GM21390 (cell line): ENCODE measurements around the gene EXOC3L2.
"Not testable (repeated sequence)": the region's sequence is repeated elsewhere in the genome, so short reads cannot be mapped to it uniquely, and the experiment has no call there.

Experiments
- ATAC-seq: cut with Tn5 transposase; IDR thresholded peaks from one replicate; pipeline ENCODE4 v1.9.1; 2021; ENCODE audit not compliant: unreplicated experiment

Gene EXOC3L2

DNA sequence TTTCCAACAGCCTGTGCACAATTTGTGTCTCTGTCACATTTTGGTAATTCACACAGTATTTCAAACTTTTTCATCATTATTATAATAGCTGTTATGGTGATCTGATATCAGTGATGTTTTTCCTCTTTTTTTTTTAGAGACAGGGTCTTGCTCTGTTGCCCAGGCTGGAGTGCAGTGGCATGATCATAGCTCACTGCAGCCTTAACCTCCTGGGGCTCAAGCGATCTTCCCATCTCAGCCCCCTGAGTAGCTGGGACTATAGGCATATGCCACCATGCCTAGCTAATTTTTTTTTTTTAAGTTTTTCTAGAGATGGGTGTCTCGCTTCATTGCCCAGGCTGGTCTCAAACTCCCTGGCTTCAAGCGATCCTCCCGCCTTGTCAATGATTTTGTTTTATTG is 11.6 kb upstream of the EXOC3L2 start:
- no peak for ATAC-seq

DNA sequence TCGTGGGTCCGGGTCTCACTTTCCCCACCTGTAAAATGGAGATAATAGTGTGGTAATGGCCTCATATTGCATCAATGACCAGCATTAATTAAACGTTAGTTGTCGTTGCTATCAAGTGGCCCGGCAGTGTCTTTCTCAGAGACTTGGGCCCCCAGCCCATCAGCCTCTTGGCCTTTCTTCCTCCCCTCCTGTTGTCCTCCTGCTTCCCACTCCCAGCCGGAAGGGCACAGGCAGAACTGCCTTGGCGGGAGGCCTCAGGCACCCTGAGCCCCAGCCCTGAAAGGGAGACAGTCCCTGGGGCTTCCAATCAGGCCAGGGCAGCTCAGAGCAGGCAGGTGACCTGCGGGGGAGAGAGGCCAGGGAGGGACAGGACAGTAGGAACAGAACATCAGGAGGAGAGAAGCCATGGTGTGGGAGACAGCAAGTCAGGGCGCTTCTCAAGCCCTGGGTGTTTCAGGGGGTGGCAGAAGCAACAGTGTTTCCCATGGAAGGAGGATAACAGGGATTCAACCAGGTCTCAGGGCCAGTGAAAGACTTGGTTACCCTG is 10.5 kb upstream of the EXOC3L2 start:
- ATAC-seq: no peak

DNA sequence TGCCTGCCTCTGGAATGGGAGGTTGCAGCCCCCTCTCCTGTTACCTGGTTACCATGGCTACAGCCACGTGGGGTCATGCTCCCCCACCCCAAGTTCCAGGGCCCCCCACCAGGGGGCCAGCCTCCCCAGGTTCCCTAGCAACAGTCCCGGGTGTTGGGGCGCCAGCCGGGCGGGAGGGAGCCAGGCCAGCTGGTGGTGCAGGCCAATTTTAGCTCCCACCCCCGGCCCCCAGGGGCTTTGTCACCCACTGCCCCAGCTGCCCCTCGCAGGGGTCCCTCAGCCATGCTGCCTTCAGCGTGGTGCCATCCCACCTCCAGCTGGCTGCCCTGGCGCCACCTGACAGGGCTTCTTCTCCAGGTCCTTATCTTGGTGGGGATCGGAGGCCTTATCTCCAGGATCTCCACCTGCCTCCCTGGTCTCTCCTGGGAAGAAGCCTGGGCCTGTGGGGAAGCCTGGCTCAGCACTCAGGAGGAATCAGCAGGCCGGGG is 8.9 kb upstream of the EXOC3L2 start:
- no peak for ATAC-seq

DNA sequence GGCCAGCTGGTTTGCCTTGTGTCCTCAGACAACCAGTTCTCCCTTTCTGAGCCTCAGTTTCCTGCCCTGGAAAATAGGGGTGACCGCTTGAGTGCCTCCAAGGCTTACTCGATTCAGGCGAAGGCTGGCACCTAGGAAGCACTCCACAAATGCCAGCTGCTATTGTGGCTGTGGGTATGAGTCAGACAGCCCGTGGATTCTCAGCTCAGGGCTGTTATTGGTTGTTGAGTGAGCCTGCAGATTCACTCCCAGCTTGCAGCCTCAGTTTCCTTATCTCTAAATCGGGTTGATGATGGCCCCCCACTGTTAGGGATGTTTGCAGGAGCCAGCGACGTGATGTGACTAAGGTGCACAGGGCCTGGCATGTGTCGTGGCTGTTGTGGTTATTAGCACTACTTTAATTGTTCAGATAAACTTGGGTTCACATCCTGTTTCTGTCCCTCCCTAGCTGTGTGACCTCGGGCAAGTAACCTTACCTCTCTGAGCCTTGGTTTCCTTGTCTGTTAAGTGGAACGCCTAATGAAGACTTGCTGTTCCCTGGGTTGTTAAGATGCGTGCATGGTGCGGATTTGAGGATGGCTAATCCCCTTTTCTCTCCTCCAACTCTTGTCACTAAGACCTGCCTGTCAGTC is 8.3 kb upstream of the EXOC3L2 start:
- no peak for ATAC-seq

DNA sequence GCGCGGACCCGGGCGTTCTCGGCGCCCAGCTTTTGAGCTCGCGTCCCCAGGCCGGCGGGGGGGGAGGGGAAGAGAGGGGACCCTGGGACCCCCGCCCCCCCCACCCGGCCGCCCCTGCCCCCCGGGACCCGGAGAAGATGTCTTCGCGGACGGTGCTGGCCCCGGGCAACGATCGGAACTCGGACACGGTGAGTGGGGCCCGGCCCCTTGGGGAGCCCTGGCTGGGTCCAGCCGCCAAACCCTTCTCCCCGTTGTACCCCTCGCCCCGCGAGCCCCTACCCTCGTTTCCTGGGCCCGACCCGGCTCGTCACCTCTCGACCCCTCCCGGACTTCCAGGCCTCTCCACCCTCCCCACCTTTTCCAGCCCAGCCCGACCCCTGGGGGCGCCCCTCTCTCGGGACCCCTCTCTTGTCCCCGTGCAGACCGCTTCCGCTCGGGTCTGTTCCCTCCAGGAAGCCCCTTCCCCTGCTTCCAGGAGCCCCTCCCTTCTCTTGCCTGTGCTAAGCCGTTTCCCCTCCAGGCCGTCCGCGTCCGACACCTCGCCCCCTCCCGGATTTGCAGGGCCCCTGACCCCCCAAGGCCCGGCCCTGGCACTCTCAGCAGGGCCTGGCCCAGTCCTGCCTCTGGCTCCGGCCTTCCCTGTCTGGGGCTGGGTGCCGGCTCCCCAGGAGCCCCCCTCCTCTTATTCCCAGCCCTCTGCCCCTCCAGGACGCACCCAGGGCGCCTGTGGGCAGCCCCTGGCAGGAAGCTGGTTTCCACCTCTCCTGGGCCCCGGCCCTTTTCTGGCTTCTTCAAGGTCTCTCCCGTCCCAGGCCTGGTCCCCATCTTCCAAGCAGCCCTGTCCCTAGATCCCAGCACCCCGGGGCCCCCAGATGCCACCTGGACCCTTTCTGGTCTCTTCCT is 6.5 kb upstream of the EXOC3L2 start:
- ATAC-seq: no peak

DNA sequence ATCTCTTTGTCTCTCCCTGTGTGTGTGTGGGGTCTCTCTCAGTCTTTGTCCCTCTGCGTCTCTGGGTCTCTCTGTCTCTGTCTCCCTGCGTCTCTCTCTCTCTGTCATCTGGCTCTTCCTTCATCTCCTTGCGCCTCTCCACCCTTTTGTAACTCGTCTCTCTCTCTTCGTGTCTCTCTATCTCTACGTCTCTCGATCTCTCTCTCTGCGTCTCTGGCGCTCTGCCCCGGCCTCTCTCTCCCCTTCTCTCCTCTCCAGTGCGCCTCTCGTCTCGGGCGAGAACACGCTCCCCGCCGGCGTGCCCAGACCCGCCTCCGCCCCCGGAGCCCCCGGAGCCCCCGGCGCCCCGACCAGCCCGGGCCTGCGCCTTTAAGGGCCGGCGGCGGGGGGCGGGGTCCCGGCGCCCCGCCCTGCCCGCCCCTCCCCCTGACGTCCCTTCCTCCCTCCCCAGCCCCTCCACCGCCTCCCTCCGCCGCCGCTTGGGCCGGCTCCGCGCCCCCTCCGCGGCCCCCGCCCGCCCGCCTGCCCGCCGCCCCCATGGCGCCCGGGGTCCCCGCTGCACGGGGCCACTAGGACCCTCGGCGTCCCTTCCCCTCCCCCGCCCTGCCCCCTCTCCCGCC is 5.7 kb upstream of the EXOC3L2 start, which contains the start of gene MARK4:
TSS of gene MARK4 (plus strand) at position 440 of the 620 bp plus-strand sequence. CDS start 318 bp downstream, outside the sequence.
- no peak for ATAC-seq

DNA sequence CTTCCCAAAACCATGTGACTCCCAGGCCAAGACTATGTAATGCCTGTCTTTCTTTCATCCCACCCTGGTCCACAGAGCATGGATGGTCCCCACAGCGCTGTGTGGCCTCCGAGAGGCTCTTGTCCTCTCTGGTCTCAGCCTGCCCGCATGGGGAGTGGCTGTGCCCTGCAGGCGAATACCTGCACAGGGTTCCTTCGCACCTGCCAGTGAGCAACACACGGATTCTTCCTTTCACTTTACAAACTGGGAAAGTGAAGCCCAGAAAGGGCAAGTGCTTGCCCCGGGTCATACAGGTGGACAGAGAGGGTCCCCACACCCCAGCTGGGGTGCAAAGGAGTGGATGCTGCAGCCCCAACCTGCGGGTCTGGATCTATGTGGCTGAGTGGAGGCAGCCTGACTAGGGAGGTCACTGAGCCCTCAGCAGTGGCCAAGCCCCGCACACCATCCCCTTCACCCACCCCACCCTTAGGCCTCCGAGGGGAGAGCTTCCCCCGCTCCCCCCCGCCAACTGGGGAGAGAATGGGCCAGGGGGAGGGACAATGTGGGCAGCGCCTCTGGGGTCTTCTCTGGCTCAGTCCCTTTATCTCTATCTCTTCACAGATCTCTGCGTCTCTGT is 5.1 kb upstream of the EXOC3L2 start:
- no peak for ATAC-seq

DNA sequence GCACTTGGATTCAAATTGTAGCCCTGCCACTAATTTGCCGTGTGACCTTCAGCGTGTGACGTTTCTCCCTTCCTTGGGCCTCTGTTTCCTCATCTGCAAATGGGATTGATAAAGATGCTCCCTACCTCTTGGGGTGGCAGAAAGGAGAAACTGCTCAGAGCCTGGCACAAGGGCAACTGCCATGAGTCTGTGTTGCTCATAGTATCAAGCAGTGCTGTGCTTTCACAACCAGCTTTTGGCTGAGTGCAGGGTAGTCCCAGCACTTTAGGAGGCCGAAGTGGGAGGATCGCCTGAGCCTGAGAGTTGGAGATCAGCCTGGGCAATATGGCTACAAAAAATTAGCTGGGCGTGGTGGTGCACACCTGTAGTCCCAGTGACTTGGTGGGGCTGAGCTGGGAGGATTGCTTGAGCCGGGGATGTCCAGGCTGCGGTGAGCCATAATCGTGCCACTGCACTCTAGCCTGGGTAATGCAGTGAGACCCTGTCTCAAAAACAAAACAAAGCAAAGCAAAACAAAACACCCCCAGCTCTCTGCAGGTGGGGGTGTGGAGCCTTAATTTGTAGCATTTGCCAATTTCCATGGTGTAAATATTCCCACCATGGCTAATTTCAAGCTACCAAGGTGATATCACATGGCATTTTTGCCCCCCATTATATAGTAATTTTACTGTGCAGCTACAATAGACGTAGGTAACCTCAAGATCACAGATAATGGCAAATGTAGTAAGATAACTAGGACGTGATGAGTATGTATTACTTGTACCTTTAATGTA is 4.2 kb upstream of the EXOC3L2 start:
- no peak for ATAC-seq

DNA sequence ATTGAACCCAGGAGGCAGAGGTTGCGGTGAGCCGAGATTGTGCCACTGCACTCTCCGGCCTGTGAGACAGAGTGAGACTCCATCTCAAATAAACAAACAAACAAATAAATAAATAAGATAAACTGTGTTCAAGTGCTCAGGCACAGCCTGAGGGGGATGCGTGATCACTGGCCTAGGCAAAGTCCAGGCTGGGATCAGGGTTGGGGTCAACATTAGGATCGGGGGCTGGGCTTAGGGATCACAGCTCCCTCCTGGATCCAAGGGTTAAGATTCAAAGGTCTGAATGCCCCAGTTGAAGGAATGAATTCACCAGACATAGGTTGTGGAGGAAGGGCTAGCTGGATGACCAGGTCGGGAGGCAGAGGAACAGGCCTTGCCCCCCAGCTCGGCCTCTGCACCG is 1.9 kb upstream of the EXOC3L2 start:
- ATAC-seq: no peak

DNA sequence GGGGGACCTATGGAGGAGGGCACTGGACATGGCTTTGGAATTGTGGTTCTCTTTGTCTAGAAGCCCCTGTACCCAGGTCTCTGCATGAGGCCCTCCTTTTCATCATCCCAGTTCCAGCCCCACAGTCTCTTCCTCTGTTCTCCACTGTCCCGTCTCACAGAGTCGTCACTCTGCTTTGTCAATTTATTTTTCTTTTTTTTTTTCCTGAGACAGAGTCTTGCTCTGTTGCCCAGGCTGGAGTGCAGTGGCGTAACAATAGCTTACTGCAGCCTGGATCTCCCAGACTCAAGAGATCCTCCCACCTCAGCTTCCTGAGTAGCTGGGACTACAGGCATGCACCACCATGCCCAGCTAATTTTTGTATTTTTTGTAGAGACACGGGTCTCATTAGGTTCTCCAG is 619 bp upstream of the EXOC3L2 start:
- ATAC-seq: no peak

DNA sequence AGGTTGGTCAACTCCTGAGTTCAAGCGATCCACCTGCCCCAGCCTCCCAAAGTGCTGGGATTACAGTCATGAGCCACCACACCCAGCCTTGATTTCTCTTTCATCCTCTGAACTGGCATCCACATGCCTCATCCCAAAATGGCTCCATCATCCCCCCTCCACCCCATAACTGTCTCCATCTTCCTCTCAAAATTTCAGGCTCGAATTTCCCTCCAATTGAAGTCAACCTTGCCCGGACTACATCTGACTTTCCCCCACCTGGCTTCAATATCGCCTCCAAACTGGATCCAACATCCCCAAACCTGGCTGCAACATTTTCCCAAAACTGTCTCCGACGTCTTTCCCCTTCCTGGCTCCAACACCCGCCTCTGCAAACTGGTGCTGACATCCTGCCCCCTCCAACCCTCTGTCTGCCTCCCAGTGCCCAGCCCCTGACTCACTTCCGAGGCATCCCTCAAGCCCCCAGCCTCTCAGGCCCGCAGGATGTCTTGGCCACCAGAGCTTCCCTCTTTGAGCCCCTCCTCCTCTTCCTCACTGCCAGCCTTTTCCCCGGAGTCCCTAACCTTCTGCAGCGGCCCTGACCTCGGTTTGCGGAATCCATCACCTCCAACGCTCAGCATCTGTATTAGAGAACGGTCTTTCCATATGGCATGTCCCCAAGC is 943 bp downstream of the EXOC3L2 start:
- no peak for ATAC-seq

DNA sequence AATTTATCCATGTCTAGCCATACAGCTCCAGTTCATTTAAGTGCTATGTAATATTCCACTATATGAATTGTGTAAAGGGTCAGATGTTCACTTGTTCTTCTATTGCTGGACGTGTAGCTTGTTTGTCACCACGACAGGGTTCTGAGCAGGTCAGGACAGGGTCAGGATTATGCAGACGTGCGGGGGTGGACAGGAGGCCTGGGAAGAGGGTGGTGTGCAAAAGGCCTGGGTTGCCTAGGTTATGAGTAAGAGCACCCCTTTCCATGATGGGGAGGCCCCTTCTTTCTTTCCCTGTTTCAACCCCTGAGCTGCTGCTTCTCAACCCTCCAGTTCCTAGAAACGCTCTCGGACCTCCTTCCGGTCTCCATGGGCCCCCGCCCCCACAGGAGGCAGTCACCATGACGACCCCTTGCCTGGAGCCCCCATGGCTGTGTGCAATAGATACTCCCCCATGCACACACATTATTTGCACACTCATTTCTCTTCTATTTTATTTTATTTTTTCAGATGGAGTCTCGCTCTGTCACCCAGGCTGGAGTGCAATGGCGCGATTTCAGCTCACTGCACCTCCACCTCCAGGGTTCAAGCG is 2.0 kb downstream of the EXOC3L2 start:
- no peak for ATAC-seq

DNA sequence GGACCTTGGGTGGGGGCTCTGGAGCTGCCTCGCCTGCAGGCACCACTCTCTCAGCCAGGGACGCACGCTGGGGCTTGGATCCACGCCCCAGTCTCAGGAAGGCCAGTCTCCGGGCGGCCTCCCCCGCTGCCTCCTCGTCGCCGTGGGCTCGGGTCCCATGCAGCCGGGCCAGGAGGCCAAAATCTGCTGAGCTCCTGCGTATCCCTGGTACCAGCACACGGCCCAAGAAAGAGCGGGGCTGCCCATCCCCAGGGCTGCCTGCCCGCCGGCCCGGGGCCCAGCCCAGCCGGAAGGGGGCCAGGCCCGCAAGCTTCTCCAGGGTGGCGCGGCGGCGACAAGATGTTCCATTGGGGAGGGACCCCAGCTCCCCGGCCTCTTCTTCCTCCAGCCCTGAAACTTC is 6.7 kb downstream of the EXOC3L2 start:
- no peak for ATAC-seq

DNA sequence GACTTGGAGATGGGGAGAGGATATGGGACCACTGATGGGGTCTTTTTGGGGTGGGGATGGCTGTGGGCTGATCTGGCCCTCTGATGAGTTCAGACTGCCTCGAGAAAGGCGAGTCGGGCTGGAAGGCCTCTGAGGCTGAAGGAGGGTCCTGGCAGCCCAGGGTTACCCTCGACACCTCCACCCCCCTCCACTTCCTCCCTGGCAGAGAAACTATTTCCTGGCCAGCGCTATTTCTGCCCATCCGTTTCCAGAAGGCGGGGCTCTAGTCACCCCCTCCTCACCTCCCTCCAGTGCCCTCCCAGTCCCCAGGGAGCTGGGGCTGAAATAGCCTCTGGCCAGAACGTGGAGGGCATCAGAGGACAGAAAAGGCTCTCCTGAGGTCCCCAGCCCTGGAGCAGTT is 9.7 kb downstream of the EXOC3L2 start:
- no peak for ATAC-seq

DNA sequence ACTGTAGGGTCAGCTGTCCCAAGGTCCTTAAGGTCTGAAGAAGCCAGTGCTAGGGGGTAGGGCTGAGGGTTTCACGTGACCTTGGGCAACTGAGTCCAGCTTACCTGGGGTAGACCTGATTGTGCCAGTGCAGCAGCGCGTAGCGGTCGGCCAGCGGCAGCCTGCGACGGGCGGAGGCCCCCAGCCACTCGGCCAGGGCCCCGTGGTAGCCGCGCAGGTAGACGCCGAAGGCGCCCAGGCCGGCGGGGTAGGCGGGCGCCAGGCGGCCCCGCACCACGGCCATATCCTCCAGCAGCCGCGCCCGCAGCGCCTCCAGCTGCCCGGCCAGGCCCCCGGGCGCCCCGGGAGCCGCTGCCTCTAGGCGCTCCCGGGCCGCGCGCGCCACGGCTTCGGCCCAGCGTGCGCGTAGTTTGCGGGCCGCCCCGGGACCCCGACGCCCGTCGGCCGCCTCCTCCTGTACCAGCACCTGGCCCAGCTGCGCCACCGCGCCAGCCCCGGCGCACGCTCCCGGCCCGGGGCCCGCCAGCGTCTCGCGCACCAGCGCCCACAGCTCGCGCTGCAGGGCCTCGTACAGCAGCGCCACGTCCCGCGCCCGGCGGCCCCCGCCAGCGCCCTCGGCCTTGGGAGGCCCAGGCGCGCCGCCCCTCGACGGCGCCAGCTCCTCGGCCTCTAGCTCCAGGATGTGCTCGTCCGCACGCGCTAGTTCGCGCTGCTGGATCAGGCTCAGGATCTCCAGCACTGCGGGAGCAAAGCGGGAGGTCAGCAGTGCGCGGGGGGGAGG is 10.9 kb downstream of the EXOC3L2 start:
- ATAC-seq: no peak

DNA sequence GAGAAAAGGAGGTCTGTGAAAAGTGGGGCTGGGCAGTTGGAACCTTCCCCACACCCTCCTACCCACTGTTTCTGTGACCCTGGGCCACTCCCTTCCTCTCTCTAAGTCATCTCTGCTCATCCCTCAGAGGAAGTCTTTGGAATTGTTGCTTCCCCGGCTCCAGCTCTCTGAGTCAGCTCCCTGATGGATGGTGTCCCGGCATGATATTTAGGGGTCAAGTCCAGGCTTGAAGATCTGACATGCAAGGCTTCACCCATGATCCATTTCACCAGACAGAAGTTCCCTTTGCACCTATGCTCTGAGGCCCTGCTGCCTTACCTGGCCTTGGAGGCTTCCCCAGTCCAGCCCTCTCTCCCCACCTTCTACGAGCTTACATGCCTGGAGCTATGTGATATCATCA is 13.3 kb downstream of the EXOC3L2 start:
- ATAC-seq: no peak

DNA sequence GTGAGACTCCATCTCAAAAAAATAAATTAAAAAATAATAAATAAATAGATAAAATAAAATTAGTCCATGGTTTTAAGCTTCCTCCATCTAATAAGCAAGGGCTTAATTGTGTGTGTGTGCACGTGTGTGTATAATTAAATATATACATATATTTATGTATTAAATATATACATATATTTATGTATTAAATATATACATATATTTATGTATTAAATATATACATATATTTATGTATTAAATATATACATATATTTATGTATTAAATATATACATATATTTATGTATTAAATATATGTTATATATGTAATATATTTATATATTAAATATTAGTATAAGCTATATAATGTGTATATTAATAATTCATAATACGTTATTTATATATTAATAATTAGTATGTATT is 16.2 kb downstream of the EXOC3L2 start:
- ATAC-seq: not testable (repeated sequence)

DNA sequence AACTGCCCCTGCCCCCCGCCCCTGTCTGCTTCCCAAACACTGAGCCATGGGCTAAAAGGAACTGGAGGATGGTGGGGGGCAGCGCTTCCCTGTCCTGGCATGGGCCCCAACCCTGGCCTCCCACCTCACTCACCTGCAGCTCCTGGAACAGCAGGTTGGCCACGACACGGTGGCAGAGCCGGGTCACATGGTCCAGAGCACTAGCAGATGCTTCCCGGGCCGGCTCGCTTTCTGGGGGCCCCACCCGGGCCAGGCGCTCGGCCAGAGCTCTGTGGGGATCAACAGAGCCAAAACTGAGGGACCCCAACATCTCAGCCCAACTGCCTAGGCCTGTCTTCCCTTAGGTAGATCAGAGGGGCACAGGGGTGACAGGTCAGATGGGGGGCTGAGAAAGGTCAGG is 20.6 kb downstream of the EXOC3L2 start:
- ATAC-seq: no peak

DNA sequence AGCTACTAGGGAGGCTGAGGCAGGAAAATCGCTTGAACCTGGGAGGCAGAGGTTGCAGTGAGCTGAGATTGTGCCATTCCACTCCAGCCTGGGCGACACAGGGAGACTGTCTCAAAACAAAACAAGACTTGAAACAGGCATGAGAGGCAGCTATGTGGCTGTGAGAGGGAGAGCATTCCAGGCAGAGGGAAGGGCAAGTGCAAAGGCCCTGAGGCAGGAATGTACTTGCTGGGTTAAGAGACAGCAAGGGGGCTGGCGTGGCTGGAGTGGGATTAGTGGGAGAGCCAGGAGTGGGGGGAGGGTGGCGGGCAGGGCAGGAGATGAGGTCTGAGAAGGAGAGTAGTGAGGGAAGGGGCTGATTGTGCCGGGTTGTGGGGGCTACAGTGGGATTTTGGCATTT is 21.3 kb downstream of the EXOC3L2 start:
- ATAC-seq: no peak
